SJSA1 (cell line): ENCODE data around the gene PRSS22. TPM values are rescaled to one million over a fixed set of nuclear protein-coding genes. Genes with fewer than 3 reads are reported as not detected.
"Not testable (repeated sequence)": the region's sequence is repeated elsewhere in the genome, so short reads cannot be mapped to it uniquely, and the experiment has no call there.

Experiments used
- DNase-seq, 2 experiments: peaks; one replicate each; pipeline ENCODE4 v3.0.0-alpha.2; 2015 to 2020; ENCODE audit warnings: low spot score in 2 of 2, low read depth in 1 of 2
- H3K27ac ChIP-seq: fragments of 250-450 bp; sonication (Bioruptor Pico); 2 replicates; pipeline ENCODE4 v1.5.1; 2020; ENCODE audit warnings: mild to moderate bottlenecking, moderate library complexity
- H3K27me3 ChIP-seq: fragments of 250-450 bp; sonication (Bioruptor Pico); replicated peaks from 2 replicates; pipeline ENCODE4 v1.5.1; 2020; ENCODE audit warnings: mild to moderate bottlenecking, moderate library complexity
- H3K36me3 ChIP-seq: fragments of 250-450 bp; sonication (Bioruptor Pico); 2 replicates; pipeline ENCODE4 v1.5.1; 2020; ENCODE audit warnings: mild to moderate bottlenecking
- H3K4me1 ChIP-seq: fragments of 250-450 bp; sonication (Bioruptor Pico); replicated peaks from 2 replicates; pipeline ENCODE4 v1.6.1; 2021; ENCODE audit warnings: mild to moderate bottlenecking
- H3K4me3 ChIP-seq: fragments of 250-450 bp; sonication (Bioruptor Pico); 2 replicates; pipeline ENCODE4 v1.5.1; 2020; ENCODE audit warnings: mild to moderate bottlenecking
- H3K9me3 ChIP-seq: fragments of 250-450 bp; sonication (Bioruptor Pico); replicated peaks from 2 replicates; pipeline ENCODE4 v1.5.1; 2020; ENCODE audit warnings: mild to moderate bottlenecking
- total RNA-seq: library from RNA; depleted of rRNA; stranded (reverse); fragments of >200 nt; shearing (Covaris generic); gene quantifications from 2 replicates; pipeline ENCODE4 v1.2.3, GENCODE V29; 2014; rRNA removed

PRSS22 gene, protein sequence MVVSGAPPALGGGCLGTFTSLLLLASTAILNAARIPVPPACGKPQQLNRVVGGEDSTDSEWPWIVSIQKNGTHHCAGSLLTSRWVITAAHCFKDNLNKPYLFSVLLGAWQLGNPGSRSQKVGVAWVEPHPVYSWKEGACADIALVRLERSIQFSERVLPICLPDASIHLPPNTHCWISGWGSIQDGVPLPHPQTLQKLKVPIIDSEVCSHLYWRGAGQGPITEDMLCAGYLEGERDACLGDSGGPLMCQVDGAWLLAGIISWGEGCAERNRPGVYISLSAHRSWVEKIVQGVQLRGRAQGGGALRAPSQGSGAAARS
- total RNA-seq = not detected in 2 replicates

DNA sequence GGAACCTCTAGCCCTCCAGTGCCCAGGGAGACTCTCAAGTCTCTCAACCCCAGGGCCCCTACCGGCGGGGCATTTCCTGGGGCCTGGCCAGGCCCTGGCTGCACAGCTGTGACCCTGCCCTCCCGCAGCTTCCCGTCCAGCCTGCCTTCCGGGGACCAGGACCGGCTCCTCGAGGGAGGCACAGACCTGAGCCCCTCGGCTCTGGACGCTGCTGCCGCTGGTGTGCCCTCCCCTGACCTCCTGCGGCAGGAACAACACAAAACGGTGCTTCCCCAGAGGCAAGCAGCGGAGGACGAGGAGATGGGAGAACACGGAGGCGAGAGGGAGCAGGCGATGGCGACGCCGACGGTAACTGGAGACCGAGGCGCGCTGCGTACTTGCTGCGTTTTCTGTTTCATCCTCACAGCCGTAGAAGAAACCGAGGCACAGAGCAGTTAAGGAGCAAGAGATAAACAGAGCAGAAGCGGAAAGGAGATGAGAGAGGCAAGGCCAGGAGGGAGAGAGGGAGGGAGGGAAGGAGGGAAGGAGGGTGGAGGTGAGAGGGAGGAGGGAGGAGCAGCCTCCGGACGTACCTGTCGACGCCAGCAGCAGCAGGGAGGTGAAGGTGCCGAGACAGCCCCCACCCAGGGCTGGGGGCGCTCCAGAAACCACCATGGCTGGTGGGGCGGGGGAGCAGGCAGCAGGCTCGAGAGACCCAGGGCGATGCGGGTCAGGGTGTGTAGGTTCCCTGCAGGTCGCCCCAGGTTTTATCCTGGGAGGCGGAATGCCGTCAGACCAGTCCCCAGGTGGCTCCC, at the start of gene PRSS22:
PRSS22 (minus strand) TSS at position 720 of the 794 bp plus-strand sequence; CDS start at position 654, 66 bp downstream.
- no peaks in the 10 kb centered on the region for H3K36me3 ChIP-seq
- DNase-seq = no peak
- peaks cover 3% of the 10 kb centered on the region; the same call in 1 of the 2 replicates for H3K4me1 ChIP-seq
- no peak within 1 kb of the TSS for H3K4me3 ChIP-seq
- H3K9me3 ChIP-seq = peaks cover 15% of the 10 kb centered on the region
- peaks cover 18% of the 10 kb centered on the region for H3K27me3 ChIP-seq
- no peak within 1 kb of the TSS for H3K27ac ChIP-seq

DNA sequence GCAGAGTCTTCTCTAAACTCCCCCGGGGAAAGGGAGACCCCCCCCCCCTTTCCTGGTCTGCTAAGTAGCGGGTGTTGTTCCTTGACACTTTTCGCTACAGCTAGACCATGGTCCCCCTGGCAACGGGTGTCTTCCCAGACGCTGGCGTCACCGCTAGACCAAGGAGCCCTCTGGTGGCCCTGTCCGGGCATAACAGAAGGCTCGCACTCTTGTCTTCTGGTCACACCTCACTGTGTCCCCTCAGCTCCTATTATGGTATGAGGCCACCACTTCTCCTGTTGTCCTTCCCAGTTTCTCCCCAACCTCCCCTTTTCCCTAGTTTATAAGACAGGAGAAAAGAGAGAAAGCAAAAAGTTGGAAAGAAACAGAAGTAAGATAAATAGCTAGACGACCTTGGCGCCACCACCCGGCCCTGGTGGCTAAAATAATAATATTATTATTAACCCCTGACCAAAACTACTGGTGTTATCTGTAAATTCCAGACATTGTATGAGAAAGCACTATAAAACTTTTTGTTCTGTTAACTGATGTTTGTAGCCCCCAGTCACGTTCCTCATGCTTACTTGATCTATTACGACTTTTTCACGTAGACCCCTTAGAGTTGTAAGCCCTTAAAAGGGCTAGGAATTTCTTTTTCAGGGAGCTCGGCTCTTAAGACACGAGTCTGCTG, 49.2 kb upstream of the PRSS22 start:
- H3K4me1 ChIP-seq = peaks cover 21% of the 10 kb centered on the region
- not testable (repeated sequence) for H3K27me3 ChIP-seq, H3K36me3 ChIP-seq, H3K4me3 ChIP-seq, H3K9me3 ChIP-seq, H3K27ac ChIP-seq
- DNase-seq = peak in 1 of 2 experiments; percentile 47

DNA sequence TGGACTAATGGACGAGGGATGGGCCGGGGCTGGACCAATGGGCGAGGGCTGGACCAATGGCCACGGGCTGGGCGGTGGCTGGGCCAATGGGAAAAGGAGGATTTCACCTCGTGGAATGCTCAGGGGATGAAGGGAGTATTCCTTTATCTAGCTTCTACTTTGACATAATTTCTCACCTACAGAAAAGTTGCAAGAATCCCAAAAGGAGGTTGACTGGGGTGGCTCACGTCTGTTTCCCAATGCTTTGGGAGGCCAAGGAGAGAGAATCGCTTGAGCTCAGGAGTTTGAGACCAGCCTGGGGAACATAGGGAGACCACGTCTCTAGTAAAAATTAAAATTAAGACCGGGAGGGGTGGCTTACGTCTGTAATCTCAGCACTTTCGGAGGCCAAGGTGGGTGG, 48.0 kb upstream of the PRSS22 start:
- Histone ChIP-seq H3K9me3 (peaks cover 4% of the 10 kb centered on the region; the same call in 1 of the 2 replicates), H3K27me3 (no peaks in the 10 kb centered on the region), H3K4me3 (no peak overlapping the region), H3K4me1 (peaks cover 17% of the 10 kb centered on the region), H3K36me3 (peaks cover 4% of the 10 kb centered on the region; the same call in 1 of the 2 replicates), H3K27ac (no peak overlapping the region)
- no peak for DNase-seq

DNA sequence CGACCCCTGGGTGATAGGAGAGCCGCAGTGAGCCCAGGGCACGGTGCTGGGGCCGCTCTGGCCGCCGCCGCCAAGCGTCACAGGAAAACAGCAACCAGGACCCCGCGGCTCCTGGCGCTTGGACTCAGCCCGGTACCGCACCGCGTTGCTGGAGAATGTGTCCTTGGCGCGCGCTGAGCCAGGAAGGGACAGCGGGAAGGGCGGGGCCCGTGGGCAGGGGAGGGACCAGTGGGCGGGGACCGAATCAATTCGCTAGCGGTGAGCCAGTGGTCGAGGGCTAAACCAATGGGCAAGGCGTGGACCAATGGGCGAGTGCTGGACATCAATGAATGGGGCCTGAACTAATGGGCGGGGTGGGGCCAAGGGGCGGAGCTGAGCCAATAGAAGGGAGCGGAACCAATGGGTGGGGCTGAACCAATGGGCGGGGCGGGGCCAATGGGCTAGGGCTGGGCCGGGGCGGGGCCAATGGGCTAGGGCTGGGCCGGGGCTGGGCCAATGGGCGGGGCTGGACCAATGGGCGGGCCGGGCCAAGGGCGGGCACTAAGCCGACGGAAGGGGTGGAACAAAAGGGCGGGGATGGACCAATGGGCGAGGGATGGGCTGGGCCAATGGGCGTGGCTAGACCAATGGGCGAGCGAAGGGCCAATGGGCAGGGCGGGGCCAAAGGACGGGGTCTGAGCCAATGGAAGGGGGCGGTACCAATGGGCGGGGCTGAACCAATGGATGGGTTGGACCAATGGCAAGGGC, 47.4 kb upstream of the PRSS22 start:
- peaks cover 4% of the 10 kb centered on the region; the same call in 1 of the 2 replicates for H3K36me3 ChIP-seq
- peak overlapping the region; percentile 72 for H3K4me3 ChIP-seq

DNA sequence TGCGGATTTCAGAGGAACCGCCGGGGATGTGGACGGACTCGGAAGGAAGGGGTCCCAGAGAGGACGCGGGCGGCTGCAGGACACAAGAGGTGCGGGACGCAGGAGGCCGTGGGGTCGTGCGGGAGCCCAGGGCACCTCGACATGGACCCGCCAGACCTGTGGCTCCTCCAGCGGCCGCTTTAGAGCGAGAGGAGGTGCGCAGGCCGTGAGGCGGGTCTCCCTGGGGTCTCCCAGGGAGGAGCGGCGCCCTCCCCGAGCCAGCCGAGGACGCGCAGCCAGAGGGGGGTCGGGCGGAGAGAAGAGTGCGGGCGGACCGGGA, 46.9 kb upstream of the PRSS22 start:
- Histone ChIP-seq H3K4me1 (peaks cover 17% of the 10 kb centered on the region), H3K27ac (peak overlapping the region; percentile 46; the same call in 1 of the 2 replicates), H3K36me3 (peaks cover 4% of the 10 kb centered on the region; the same call in 1 of the 2 replicates), H3K9me3 (peaks cover 4% of the 10 kb centered on the region; the same call in 1 of the 2 replicates), H3K27me3 (no peaks in the 10 kb centered on the region), H3K4me3 (peak overlapping the region; percentile 72)
- no peak for DNase-seq

More for the DNA sequence above, 47.4 kb upstream of the PRSS22 start:
- peak overlapping the region; percentile 46; the same call in 1 of the 2 replicates for H3K27ac ChIP-seq
- DNase-seq = peak; percentile 93 to 100
- peaks cover 17% of the 10 kb centered on the region for H3K4me1 ChIP-seq
- peaks cover 4% of the 10 kb centered on the region; the same call in 1 of the 2 replicates for H3K9me3 ChIP-seq
- H3K27me3 ChIP-seq = no peaks in the 10 kb centered on the region

DNA sequence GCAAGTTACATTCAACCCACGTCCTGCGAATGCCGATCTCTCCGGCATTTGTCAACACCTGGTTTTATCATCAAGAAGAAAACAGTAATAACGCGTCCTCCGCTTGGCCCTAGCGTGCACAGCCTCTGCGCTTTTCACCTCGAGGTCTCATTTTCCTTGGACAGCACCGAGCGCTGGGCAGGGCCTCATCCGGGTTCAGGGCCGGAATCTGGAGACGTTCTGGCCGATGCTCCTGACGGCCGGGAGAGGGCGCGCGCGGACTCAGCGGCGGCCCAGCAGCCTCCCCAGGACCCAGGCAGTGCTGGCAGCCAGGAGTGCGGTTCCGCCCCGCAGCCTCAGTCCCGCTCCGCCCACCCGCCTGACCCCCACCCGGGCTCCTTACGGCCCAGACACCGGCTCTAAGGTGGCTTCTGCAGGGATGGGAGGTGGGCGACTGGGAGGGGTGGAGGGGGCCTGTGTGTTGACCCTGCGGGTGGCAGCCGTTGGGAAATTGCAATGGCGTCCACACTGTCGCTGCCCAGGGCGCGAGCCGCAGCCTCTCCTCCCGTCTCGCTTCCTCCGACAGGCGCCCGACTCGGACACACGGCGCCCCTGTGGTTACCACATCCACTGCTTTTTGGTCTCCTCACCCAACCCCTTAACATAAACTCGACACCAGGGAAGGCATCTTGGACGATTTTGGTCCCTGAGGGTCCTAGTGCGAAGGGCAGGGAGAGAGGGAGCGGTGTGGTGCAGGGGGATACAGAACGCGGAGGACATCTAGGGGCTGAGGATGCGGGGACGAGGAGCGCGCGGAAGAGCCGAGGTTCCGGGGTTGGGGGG, 46.3 kb upstream of the PRSS22 start:
- Histone ChIP-seq H3K27me3 (no peaks in the 10 kb centered on the region), H3K9me3 (peaks cover 4% of the 10 kb centered on the region; the same call in 1 of the 2 replicates), H3K36me3 (peaks cover 6% of the 10 kb centered on the region; the same call in 1 of the 2 replicates), H3K27ac (peak overlapping the region; percentile 46), H3K4me1 (peaks cover 17% of the 10 kb centered on the region), H3K4me3 (peak overlapping the region; percentile 72)
- peak; percentile 81 to 82 for DNase-seq

DNA sequence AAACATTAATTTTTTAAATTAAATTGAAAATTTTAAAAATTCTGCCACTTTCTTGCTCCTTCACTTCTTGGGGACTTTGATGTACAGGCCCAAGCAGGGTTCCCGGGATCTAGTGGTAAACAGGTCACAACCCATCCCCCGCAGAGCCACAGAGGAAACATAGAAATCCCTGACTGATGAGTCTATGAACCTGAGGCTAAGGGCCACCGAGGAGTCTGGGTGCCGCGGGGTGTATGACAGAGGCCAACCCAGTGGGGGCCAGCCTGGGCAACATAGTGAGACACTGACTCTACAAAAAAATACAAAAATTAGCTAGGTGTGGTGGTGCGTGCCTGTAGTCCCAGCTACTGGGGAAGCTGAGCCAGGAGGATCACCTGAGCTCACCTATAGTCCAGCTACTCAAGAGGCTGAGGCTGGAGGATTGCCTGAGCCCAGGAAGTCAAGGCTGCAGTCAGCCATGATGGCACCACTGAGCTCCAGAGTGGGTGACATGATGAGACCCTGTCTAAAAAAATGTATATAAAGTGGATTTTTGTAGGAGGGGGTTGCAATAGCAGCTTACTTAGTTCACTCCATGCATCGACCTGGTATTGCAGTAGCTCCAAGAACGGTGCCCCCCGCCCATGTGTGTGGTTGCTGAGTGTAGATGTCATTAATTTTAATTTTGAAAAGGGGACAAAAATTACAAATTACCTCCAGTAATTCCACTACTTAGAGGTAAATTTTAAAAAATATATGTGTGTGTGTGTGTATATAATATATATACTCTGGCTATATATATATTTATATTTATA, 44.6 kb upstream of the PRSS22 start:
- Histone ChIP-seq H3K9me3 (peaks cover 4% of the 10 kb centered on the region; the same call in 1 of the 2 replicates), H3K27ac (no peak overlapping the region), H3K27me3 (no peaks in the 10 kb centered on the region), H3K4me3 (no peak overlapping the region), H3K4me1 (peaks cover 17% of the 10 kb centered on the region), H3K36me3 (peaks cover 6% of the 10 kb centered on the region; the same call in 1 of the 2 replicates)
- DNase-seq = no peak

DNA sequence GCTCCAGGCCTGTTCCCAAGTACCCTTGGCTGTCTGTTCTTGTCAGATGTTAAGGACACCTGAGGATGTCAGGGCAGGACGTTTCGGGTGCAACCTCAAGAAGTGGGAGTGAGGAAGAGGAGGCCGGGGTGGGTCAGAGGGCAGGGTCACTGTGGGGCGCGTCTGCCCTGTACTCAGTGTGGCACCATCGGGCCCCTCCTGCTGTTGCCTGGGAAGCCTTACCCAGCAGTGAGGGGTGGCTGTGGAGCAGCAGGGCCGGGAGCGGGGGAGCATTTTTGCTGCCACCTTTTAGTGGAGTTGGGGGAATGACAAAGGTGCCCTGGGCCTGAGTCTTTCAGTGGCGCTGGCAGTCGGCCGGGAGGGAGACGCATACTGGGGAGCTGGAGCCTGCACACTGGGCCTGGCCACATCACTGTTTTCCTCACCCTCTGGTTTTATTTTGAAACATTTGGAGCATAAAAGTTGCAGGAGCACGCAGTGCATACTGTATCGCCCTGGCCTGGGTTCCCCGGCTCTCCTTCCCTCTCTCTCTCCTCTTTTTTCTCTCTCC, 42.6 kb upstream of the PRSS22 start:
- H3K9me3 ChIP-seq = peaks cover 4% of the 10 kb centered on the region; the same call in 1 of the 2 replicates
- H3K27me3 ChIP-seq = no peaks in the 10 kb centered on the region
- H3K36me3 ChIP-seq = peaks cover 19% of the 10 kb centered on the region
- H3K4me1 ChIP-seq = peaks cover 19% of the 10 kb centered on the region
- H3K4me3 ChIP-seq = no peak overlapping the region
- no peak for DNase-seq
- no peak overlapping the region for H3K27ac ChIP-seq

DNA sequence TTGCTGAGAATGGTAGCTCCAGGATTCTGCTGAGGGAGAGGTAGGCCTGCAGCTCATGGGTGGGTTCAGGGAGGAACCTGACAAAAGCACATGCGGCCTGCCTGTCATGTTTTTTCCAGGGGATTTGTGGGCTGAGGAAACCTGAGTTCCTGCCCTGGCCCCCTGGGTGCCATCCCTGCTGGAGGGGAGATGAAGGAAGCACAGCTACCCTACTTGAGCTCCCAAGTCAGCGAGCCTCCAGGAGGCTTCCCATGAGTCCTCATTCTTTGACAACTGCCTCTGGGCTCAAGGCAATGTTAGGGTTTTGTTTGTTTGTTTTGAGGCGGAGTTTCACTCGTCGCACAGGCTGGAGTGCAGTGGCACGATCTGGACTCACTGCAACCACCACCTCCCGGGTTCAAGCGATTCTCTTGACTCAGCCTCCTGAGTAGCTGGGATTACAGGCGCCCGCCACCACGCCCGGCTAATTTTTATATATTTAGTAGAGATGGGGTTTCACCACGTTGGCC, 41.6 kb upstream of the PRSS22 start:
- Histone ChIP-seq H3K27me3 (no peaks in the 10 kb centered on the region), H3K27ac (no peak overlapping the region), H3K36me3 (peaks cover 17% of the 10 kb centered on the region), H3K4me1 (peaks cover 19% of the 10 kb centered on the region), H3K9me3 (no peaks in the 10 kb centered on the region), H3K4me3 (no peak overlapping the region)
- DNase-seq = no peak

DNA sequence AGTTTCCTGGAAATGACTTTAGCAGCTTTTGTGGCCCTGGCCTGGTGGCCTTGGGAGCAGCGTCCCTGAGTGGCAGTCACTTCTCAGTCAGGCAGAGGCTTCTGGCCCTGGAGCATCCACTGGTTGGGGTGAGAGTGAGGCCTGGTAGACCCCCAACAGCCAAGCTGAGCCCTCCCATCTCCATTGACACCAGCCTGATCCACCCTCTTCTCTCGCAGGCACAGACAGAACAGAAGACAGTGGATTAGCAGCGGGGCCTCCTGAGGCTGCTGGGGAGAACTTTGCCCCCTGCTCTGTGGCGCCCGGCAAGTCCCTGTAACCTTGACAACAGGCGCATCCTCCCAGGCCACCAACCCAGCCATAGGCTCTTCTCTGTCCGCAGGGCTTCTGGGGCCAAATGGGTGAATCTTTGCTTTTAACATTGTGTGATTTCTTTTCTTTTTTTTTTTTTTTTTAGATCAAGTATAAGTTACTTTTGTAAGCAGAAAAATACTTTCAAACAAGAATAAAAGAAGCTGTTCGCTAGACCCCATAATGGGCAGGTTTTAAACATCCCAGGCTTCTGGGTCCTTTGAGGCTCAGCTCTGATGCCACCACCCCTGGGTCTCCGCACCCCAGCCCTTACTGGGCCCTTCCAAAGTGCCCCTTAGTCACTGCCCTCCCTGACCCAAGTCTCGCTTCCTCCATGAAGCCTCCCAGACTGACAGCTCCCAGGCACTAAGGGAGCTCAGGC, 41.0 kb upstream of the PRSS22 start:
- Histone ChIP-seq H3K27me3 (no peaks in the 10 kb centered on the region), H3K36me3 (peaks cover 17% of the 10 kb centered on the region), H3K4me1 (peaks cover 18% of the 10 kb centered on the region), H3K27ac (no peak overlapping the region), H3K4me3 (no peak overlapping the region), H3K9me3 (no peaks in the 10 kb centered on the region)
- DNase-seq = no peak

DNA sequence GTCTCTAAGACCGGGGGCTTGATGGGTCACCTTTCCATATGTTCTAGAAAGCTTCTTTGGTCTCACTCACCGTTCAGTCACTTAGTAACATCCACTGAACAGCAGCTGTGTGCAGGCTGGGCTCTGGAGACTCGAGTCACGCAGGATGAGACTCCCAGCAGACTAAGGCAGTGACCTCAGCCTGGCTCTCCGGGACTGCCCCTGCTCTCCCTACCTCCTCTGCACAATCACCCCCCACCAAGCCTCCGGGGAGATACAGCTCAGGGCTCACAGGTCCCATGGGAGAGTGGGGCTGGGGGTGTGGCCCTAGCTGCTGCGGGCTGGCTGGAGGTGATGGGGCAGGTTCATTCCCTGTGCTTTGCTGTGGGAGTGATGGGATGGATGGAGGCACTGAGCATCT, 39.1 kb upstream of the PRSS22 start:
- Histone ChIP-seq H3K9me3 (no peaks in the 10 kb centered on the region), H3K27me3 (no peaks in the 10 kb centered on the region), H3K27ac (no peak overlapping the region), H3K4me3 (no peak overlapping the region), H3K36me3 (peaks cover 17% of the 10 kb centered on the region), H3K4me1 (peaks cover 13% of the 10 kb centered on the region)
- DNase-seq = no peak
